A673 (cell line): ENCODE measurements around the gene FBXO15.

ENCODE experiments used
- CTCF ChIP-seq: fragments of 300-800, 200-600 bp; sonication (generic); conservative IDR thresholded peaks from 2 replicates; pipeline ENCODE4 v1.5.1; 2017; ENCODE audit warnings: low read depth, mild to moderate bottlenecking, antibody characterized with exemption, low read length, moderate library complexity, mixed read lengths
- EZH2 ChIP-seq: fragments of 200-600 bp; sonication (generic); IDR thresholded peaks from 2 replicates; pipeline ENCODE4 v1.6.1; 2017; ENCODE audit warnings: borderline replicate concordance, low read depth, mild to moderate bottlenecking, mixed read lengths, antibody characterized with exemption, low read length; ENCODE audit not compliant: poor library complexity, severe bottlenecking

- no peak for TF ChIP-seq CTCF
- TF ChIP-seq EZH2 = no peak
Observed at GRCh38 chr18:74063557-74063956, 84.1 kb downstream of the FBXO15 start.
